Measurements from ENCODE around the gene TM2D1.

TM2D1 gene

GRCh38 chr1:61743716-61744580, 19.0 kb upstream of the TM2D1 start:
- H3K9me3 Mint-ChIP-seq: no peaks in the 10 kb centered on the region
- peak overlapping the region; percentile 78 to 86 (median 86) for H3K4me3 Mint-ChIP-seq
- H3K27ac Mint-ChIP-seq: peak overlapping the region; percentile 91 to 97 (median 96)
- H3K36me3 Mint-ChIP-seq (ENCODE audit: low read depth): no peaks in the 10 kb centered on the region
- H3K27me3 Mint-ChIP-seq (ENCODE audit: low read depth): peaks cover 7% of the 10 kb centered on the region
- H3K4me1 Mint-ChIP-seq: peaks cover 33% of the 10 kb centered on the region
- TF ChIP-seq CTCF (IDR thresholded peaks at IDR 0.05; ENCODE audit: unreplicated experiment in 3 of 3): no peak

- Mint-ChIP-seq H3K9me3 (no peaks in the 10 kb centered on the region), H3K27me3 (ENCODE audit: low read depth) (peaks cover 9% of the 10 kb centered on the region), H3K36me3 (ENCODE audit: low read depth) (no peaks in the 10 kb centered on the region), H3K4me3 (peak overlapping the region; percentile 78 to 86 (median 86)), H3K27ac (peak overlapping the region; percentile 91 to 97 (median 96)), H3K4me1 (peaks cover 33% of the 10 kb centered on the region)
- TF ChIP-seq CTCF (IDR thresholded peaks at IDR 0.05; ENCODE audit: unreplicated experiment in 3 of 3): no peak
Measured at GRCh38 chr1:61743431-61743705, 18.4 kb upstream of the TM2D1 start.

- H3K9me3 Mint-ChIP-seq: no peaks in the 10 kb centered on the region
- peak overlapping the region; percentile 91 to 97 (median 96) for H3K27ac Mint-ChIP-seq
Measured at GRCh38 chr1:61742620-61743430, 17.9 kb upstream of the TM2D1 start.

GRCh38 chr1:61741711-61742619, 17.0 kb upstream of the TM2D1 start, which contains the start of gene PATJ:
TSS of gene PATJ (plus strand) at chr1:61742480. CDS start at chr1:61762893, 20,413 bp downstream.
- no peaks in the 10 kb centered on the region for H3K36me3 Mint-ChIP-seq (ENCODE audit: low read depth)
- peaks cover 25% of the 10 kb centered on the region for H3K4me1 Mint-ChIP-seq
- TF ChIP-seq CTCF (IDR thresholded peaks at IDR 0.05; ENCODE audit: unreplicated experiment in 3 of 3): no peak
- H3K27ac Mint-ChIP-seq: peak within 1 kb of the TSS; percentile 99
- H3K4me3 Mint-ChIP-seq: peak within 1 kb of the TSS; percentile 91 to 98 (median 97)
- peaks cover 9% of the 10 kb centered on the region for H3K27me3 Mint-ChIP-seq (ENCODE audit: low read depth)
- no peaks in the 10 kb centered on the region for H3K9me3 Mint-ChIP-seq

More at GRCh38 chr1:61742620-61743430, 17.9 kb upstream of the TM2D1 start:
- peak overlapping the region; percentile 78 to 86 (median 86) for H3K4me3 Mint-ChIP-seq
- H3K27me3 Mint-ChIP-seq (ENCODE audit: low read depth): peaks cover 9% of the 10 kb centered on the region
- peaks cover 33% of the 10 kb centered on the region for H3K4me1 Mint-ChIP-seq
- H3K36me3 Mint-ChIP-seq (ENCODE audit: low read depth): no peaks in the 10 kb centered on the region
- no peak for TF ChIP-seq CTCF (IDR thresholded peaks at IDR 0.05; ENCODE audit: unreplicated experiment in 3 of 3)

- no peak for TF ChIP-seq CTCF (IDR thresholded peaks at IDR 0.05; ENCODE audit: unreplicated experiment in 3 of 3)
- Mint-ChIP-seq H3K4me3 (peak overlapping the region; percentile 91 to 98 (median 97)), H3K36me3 (ENCODE audit: low read depth) (no peaks in the 10 kb centered on the region), H3K9me3 (no peaks in the 10 kb centered on the region), H3K27me3 (ENCODE audit: low read depth) (peaks cover 9% of the 10 kb centered on the region), H3K27ac (peak overlapping the region; percentile 99), H3K4me1 (peaks cover 24% of the 10 kb centered on the region)
Measured at GRCh38 chr1:61740751-61741700, 16.1 kb upstream of the TM2D1 start.

Data from nephron (organoid).